Omental fat pad (tissue), 4 donors: ENCODE data around the gene RNF167. TPM values are rescaled to one million over a fixed set of nuclear protein-coding genes. Genes with fewer than 3 reads are reported as not detected.

Experiments used
- ATAC-seq: fragments of 150-250 bp; one replicate; pipeline ENCODE4 v1.9.1; 2016; ENCODE audit warnings: mild to moderate bottlenecking, moderate library complexity; ENCODE audit not compliant: low FRiP score
- DNase-seq: peaks from one replicate; pipeline ENCODE4 v3.0.0-alpha.2; 2019; ENCODE audit warnings: low spot score
- total RNA-seq, 4 donors: library from RNA; depleted of rRNA; stranded (reverse); fragments of >200 nt; gene quantifications; one replicate each; pipeline ENCODE4 v1.1.0, GENCODE V29; 2016
- TF ChIP-seq, protein P1 (sequence below), 3 donors: fragments of 450-650 bp; IDR thresholded peaks; one replicate each; pipeline ENCODE4 v1.5.1; 2016 to 2017; ENCODE audit warnings: antibody characterized with exemption in 3 of 3, mild to moderate bottlenecking in 3 of 3, moderate library complexity in 2 of 3

The RNF167 gene
- total RNA-seq, 4 donors from 2014 or later: 24.5 to 34.4 (median 32.0) TPM

- TF ChIP-seq, protein P1, sequence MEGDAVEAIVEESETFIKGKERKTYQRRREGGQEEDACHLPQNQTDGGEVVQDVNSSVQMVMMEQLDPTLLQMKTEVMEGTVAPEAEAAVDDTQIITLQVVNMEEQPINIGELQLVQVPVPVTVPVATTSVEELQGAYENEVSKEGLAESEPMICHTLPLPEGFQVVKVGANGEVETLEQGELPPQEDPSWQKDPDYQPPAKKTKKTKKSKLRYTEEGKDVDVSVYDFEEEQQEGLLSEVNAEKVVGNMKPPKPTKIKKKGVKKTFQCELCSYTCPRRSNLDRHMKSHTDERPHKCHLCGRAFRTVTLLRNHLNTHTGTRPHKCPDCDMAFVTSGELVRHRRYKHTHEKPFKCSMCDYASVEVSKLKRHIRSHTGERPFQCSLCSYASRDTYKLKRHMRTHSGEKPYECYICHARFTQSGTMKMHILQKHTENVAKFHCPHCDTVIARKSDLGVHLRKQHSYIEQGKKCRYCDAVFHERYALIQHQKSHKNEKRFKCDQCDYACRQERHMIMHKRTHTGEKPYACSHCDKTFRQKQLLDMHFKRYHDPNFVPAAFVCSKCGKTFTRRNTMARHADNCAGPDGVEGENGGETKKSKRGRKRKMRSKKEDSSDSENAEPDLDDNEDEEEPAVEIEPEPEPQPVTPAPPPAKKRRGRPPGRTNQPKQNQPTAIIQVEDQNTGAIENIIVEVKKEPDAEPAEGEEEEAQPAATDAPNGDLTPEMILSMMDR (IDR thresholded peaks at IDR 0.05): no peak
- DNase-seq: no peak
- ATAC-seq: no peak
Measured at GRCh38 chr17:4968486-4969046, 28.5 kb downstream of the RNF167 start.

GRCh38 chr17:4969047-4969550, 29.0 kb downstream of the RNF167 start:
- DNase-seq (no peak), ATAC-seq (peak; percentile 8)
- TF ChIP-seq, protein P1 (IDR thresholded peaks at IDR 0.05): no peak

DNA sequence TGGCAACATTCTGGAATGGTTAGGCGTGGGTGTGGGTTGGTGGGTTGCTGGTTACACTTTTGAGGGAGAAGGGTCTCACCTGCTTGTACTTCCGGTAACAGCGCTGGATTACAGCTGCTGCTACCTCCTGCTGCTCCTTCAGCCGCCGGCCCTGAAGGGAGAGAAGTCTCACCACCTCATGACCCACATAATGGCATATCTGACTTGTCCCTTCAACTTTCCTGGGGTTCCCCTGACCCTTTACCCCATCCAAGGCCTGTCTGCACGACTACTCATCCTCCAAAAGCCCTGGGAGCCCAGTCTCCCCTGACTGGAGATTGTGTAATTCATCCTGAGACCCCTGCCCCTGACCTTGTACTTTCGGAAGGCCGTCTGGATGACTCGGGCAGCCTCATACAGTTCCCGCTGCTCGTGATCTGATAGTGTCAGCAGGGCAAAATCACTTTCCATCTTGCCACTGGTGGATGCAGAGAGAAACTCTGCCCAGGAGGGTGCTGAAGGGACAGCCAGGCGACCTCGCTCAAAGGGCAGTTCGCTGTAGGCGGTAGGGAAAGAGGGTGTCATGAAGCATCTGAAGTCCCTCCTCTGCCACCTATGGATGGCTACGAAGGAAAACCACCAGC, 29.6 kb downstream of the RNF167 start:
- TF ChIP-seq, protein P1 (IDR thresholded peaks at IDR 0.05): no peak
- no peak for DNase-seq
- ATAC-seq: no peak

DNA sequence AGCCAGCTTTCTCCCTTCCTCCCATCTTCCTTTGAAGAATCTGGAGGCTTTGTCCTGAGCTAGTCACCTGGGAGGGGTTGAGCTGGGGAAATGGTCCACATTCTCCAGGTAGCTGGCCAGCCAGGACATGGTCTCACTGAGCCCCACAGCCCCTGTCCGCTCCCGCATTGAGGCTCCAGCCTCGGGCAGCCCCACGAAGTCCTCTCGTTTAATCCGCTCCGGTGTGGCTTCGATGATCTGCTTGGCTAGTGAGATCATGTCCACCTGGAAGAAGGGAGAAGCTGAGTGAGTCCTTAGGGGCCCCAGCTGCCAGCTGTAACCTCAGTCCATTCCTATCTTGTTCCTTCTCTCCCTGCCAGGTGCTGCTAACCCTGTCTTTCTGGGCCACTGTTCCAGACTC, 30.2 kb downstream of the RNF167 start:
- TF ChIP-seq, protein P1 (IDR thresholded peaks at IDR 0.05): no peak
- ATAC-seq (no peak), DNase-seq (no peak)

- DNase-seq (no peak), ATAC-seq (no peak)
- TF ChIP-seq, protein P1 (IDR thresholded peaks at IDR 0.05): no peak
Measured at GRCh38 chr17:4971826-4972225, 31.8 kb downstream of the RNF167 start.

DNA sequence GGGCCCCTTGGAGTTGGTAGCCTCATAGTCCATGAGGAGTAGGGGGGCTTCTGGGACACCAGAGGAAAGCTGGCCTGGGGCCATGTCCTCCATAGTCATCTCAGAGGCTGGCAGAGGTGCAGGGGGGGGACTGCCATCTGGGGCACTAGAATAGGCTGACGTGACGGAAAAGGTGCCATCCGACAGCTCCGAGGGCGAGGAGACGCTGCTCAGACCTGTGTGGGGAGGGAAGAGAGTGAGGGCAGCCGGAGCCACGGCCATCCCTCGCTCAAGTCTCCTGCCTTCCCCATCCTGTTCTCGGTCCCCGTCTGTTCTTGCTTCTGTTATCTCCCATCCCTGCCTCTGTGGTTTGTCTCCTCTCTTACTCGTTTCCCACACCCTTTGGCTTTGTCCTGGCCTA, 32.3 kb downstream of the RNF167 start:
- ATAC-seq: no peak
- DNase-seq: no peak
- TF ChIP-seq, protein P1 (IDR thresholded peaks at IDR 0.05): no peak

DNA sequence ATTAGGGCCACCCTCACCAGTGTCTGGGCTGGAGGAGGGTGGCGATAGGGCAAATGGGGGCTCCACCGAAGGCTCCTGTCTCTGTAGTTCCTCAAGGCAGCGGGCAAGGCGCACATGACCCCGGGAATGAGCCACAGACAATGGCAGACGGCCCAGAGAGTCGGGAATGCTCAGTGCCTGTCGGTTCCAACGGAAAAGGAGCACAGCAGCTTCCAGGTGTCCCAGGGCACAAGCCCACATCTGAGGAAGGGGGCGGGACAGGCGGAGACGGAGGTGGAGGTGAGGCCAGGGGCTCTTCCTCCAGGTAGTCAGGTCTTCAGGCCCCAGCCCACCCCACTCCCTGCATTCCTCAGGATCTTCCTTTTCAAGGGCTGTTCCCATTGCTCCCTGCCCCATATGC, 32.7 kb downstream of the RNF167 start:
- ATAC-seq: no peak
- no peak for DNase-seq
- TF ChIP-seq, protein P1 (IDR thresholded peaks at IDR 0.05): no peak
